GM23338 (cell line): ENCODE results near the gene RNF141. TPM values are rescaled to one million over a fixed set of nuclear protein-coding genes. Genes with fewer than 3 reads are reported as not detected.

Experiments
- ATAC-seq: fragments of 200-7000 bp; cut with Tn5 transposase; 3 replicates; pipeline ENCODE4 v1.9.1; 2020
- DNase-seq: peaks from one replicate; pipeline ENCODE4 v3.0.0-alpha.2; 2015; ENCODE audit warnings: low spot score
- H2AFZ ChIP-seq: fragments of 200-600 bp; sonication (generic); 2 replicates; pipeline ENCODE4 v1.8.0; 2016; ENCODE audit warnings: antibody characterized with exemption, mild to moderate bottlenecking, moderate library complexity
- H3F3A ChIP-seq: fragments of 200-600 bp; sonication (generic); replicated peaks from 2 replicates; pipeline ENCODE4 v1.8.0; 2017; ENCODE audit warnings: antibody characterized with exemption, mixed run types, low read depth
- H3K27ac ChIP-seq: fragments of 200-600 bp; sonication (generic); 2 replicates; pipeline ENCODE4 v1.6.1; 2016; ENCODE audit warnings: low read depth
- H3K27me3 ChIP-seq: fragments of 200-600 bp; sonication (generic); 2 replicates; pipeline ENCODE4 v1.8.0; 2016; ENCODE audit warnings: mild to moderate bottlenecking, mixed run types, moderate library complexity; ENCODE audit not compliant: insufficient read depth
- H3K36me3 ChIP-seq: fragments of 200-600 bp; sonication (generic); 2 replicates; pipeline ENCODE4 v1.8.0; 2016; ENCODE audit warnings: mild to moderate bottlenecking; ENCODE audit not compliant: insufficient read depth
- H3K4me1 ChIP-seq: fragments of 200-600 bp; sonication (generic); 2 replicates; pipeline ENCODE4 v1.8.0; 2016; ENCODE audit warnings: mild to moderate bottlenecking, moderate library complexity; ENCODE audit not compliant: insufficient read depth
- H3K4me2 ChIP-seq: fragments of 200-600 bp; sonication (generic); 2 replicates; pipeline ENCODE4 v1.7.1; 2017; ENCODE audit warnings: mixed run types
- H3K4me3 ChIP-seq: fragments of 200-600 bp; sonication (generic); 2 replicates; pipeline ENCODE4 v1.6.1; 2016; ENCODE audit warnings: mixed run types
- H3K79me2 ChIP-seq: fragments of 200-600 bp; sonication (generic); replicated peaks from 2 replicates; pipeline ENCODE4 v1.8.0; 2017; ENCODE audit warnings: mild to moderate bottlenecking; ENCODE audit not compliant: insufficient read depth
- H3K9me2 ChIP-seq: fragments of 200-600 bp; sonication (generic); 2 replicates; pipeline ENCODE4 v1.8.0; 2017; ENCODE audit not compliant: insufficient read depth
- H4K20me1 ChIP-seq: fragments of 200-600 bp; sonication (generic); replicated peaks from 2 replicates; pipeline ENCODE4 v1.8.0; 2017; ENCODE audit warnings: mild to moderate bottlenecking; ENCODE audit not compliant: insufficient read depth
- H3K27ac Mint-ChIP-seq: 2 replicates; pipeline ENCODE4 v1.8.0; 2020; ENCODE audit warnings: inconsistent platforms, mild to moderate bottlenecking, moderate library complexity, mixed read lengths
- H3K27me3 Mint-ChIP-seq: 3 replicates; pipeline ENCODE4 v1.8.0; 2022; ENCODE audit warnings: low read depth, mild to moderate bottlenecking, moderate library complexity, mixed read lengths, inconsistent platforms; ENCODE audit not compliant: insufficient read depth, poor library complexity
- H3K36me3 Mint-ChIP-seq: 3 replicates; pipeline ENCODE4 v1.8.0; 2021; ENCODE audit warnings: low read depth, mild to moderate bottlenecking, inconsistent platforms, moderate library complexity, mixed read lengths
- H3K4me1 Mint-ChIP-seq: 3 replicates; pipeline ENCODE4 v1.8.0; 2020; ENCODE audit warnings: mild to moderate bottlenecking, inconsistent platforms, mixed read lengths
- H3K4me3 Mint-ChIP-seq: 3 replicates; pipeline ENCODE4 v1.8.0; 2021; ENCODE audit warnings: moderate library complexity, mild to moderate bottlenecking, inconsistent platforms, mixed read lengths
- H3K9me3 Mint-ChIP-seq: 3 replicates; pipeline ENCODE4 v1.8.0; 2020; ENCODE audit warnings: moderate library complexity, mild to moderate bottlenecking, inconsistent platforms, mixed read lengths
- CREB1 ChIP-seq: fragments of 250-450 bp; sonication (Bioruptor Pico); IDR thresholded peaks from 2 replicates; pipeline ENCODE4 v1.5.0; 2020; ENCODE audit warnings: low read depth, mild to moderate bottlenecking, moderate library complexity
- CTCF ChIP-seq, 2 experiments: fragments of 200-600 bp in 1 of 2; sonication (generic) in 1 of 2; conservative IDR thresholded peaks; 2 replicates each; pipeline versions ENCODE4 v1.5.1 to v1.6.1; 2016 to 2017; ENCODE audit warnings: antibody characterized with exemption in 2 of 2, low read depth in 2 of 2, mild to moderate bottlenecking in 2 of 2, moderate library complexity in 1 of 2
- ETS1 ChIP-seq: IDR thresholded peaks from 2 replicates; pipeline ENCODE4 v1.6.1; 2016; ENCODE audit warnings: antibody characterized with exemption
- EZH2 ChIP-seq: fragments of 200-600 bp; sonication (generic); IDR thresholded peaks from one replicate; pipeline ENCODE4 v1.8.0; 2017; ENCODE audit warnings: antibody characterized with exemption, mild to moderate bottlenecking, low read depth; ENCODE audit not compliant: unreplicated experiment
- EZH2phosphoT487 ChIP-seq: fragments of 200-600 bp; sonication (generic); IDR thresholded peaks from one replicate; pipeline ENCODE4 v1.8.1; 2018; ENCODE audit warnings: antibody characterized with exemption; ENCODE audit not compliant: unreplicated experiment
- JUNB ChIP-seq: IDR thresholded peaks from one replicate; pipeline ENCODE4 v1.6.1; 2016; ENCODE audit warnings: antibody characterized with exemption; ENCODE audit not compliant: unreplicated experiment
- NANOG ChIP-seq: IDR thresholded peaks from 2 replicates; pipeline ENCODE4 v1.6.1; 2016; ENCODE audit warnings: antibody characterized with exemption, borderline replicate concordance
- POLR2AphosphoS5 ChIP-seq: IDR thresholded peaks from 2 replicates; pipeline ENCODE4 v1.6.1; 2016; ENCODE audit warnings: antibody characterized with exemption, low read depth
- REST ChIP-seq: IDR thresholded peaks from one replicate; pipeline ENCODE4 v1.6.1; 2018; ENCODE audit warnings: antibody characterized with exemption; ENCODE audit not compliant: unreplicated experiment
- STAT1 ChIP-seq: IDR thresholded peaks from one replicate; pipeline ENCODE4 v1.6.1; 2016; ENCODE audit warnings: antibody characterized with exemption; ENCODE audit not compliant: unreplicated experiment
- ZNF114 ChIP-seq: fragments of 250-450 bp; sonication (Bioruptor Pico); IDR thresholded peaks from 2 replicates; pipeline ENCODE4 v1.5.0; 2020; ENCODE audit warnings: mild to moderate bottlenecking, moderate library complexity
- ZNF331 ChIP-seq: fragments of 250-450 bp; sonication (Bioruptor Pico); IDR thresholded peaks from 2 replicates; pipeline ENCODE4 v1.5.0; 2020; ENCODE audit warnings: low read depth, mild to moderate bottlenecking, moderate library complexity
- ZNF462 ChIP-seq: fragments of 250-450 bp; sonication (Bioruptor Pico); IDR thresholded peaks from 2 replicates; pipeline ENCODE4 v1.5.0; 2020; ENCODE audit warnings: mild to moderate bottlenecking, moderate library complexity
- polyA plus RNA-seq: library from polyadenylated mRNA; unstranded; fragments of >200 nt; fragmentation: Nextera tagmentation; extraction: Ambion mirVana; gene quantifications from 2 replicates; pipeline ENCODE4 v1.2.1, GENCODE V29; 2016
- total RNA-seq: library from RNA; depleted of rRNA; stranded (reverse); fragments of >200 nt; shearing (Covaris generic); gene quantifications from 2 replicates; pipeline ENCODE4 v1.2.3, GENCODE V29; 2014

The RNF141 gene
- total and polyA plus RNA-seq, 2 experiments from 2014 or later, result 11.4 to 26.9 TPM

GRCh38 chr11:10581481-10582019, 40.6 kb upstream of the RNF141 start:
- H3K4me3 ChIP-seq, result no peak overlapping the region
- H3F3A ChIP-seq, result no peaks in the 10 kb centered on the region
- H3K79me2 ChIP-seq, result no peaks in the 10 kb centered on the region
- H3K4me1 ChIP-seq, result no peaks in the 10 kb centered on the region
- H3K27ac ChIP-seq, result no peak overlapping the region
- H2AFZ ChIP-seq, result no peak overlapping the region
- H4K20me1 ChIP-seq, result no peaks in the 10 kb centered on the region
- no peaks in the 10 kb centered on the region for H3K36me3 ChIP-seq
- no peak overlapping the region for H3K27ac Mint-ChIP-seq
- ATAC-seq, result no peak
- no peaks in the 10 kb centered on the region for H3K36me3 Mint-ChIP-seq
- no peaks in the 10 kb centered on the region for H3K27me3 ChIP-seq
- DNase-seq, result no peak
- no peak for TF ChIP-seq REST
- no peak for TF ChIP-seq ZNF331 (CRISPR knock-in tag)
- TF ChIP-seq EZH2phosphoT487, result no peak
- no peak for TF ChIP-seq POLR2AphosphoS5
- TF ChIP-seq EZH2, result no peak
- no peak for TF ChIP-seq ETS1
- no peak for TF ChIP-seq CREB1
- no peak for TF ChIP-seq ZNF114 (CRISPR knock-in tag)
- TF ChIP-seq ZNF462 (CRISPR knock-in tag), result no peak
- no peak for TF ChIP-seq CTCF (conservative IDR thresholded peaks at IDR 0.05; ENCODE audit: low read depth in 2 of 2)
- no peak for TF ChIP-seq JUNB
- TF ChIP-seq NANOG, result no peak
- no peak for TF ChIP-seq STAT1
- peaks cover 2% of the 10 kb centered on the region; the same call in 2 of the 3 replicates for H3K4me1 Mint-ChIP-seq
- H3K4me3 Mint-ChIP-seq, result no peak overlapping the region
- H3K9me2 ChIP-seq, result peaks cover 6% of the 10 kb centered on the region
- H3K27me3 Mint-ChIP-seq, result no peaks in the 10 kb centered on the region
- no peak overlapping the region for H3K4me2 ChIP-seq
- no peaks in the 10 kb centered on the region for H3K9me3 Mint-ChIP-seq
